Neutrophil (primary cell): ENCODE measurements around the gene ZNF329.

Experiments
- H3K27ac ChIP-seq: fragments of 200-600 bp; sonication (generic); 2 replicates; pipeline ENCODE4 v1.5.1; 2016; ENCODE audit warnings: mild to moderate bottlenecking, moderate library complexity
- H3K27me3 ChIP-seq: fragments of 200-600 bp; sonication (generic); 2 replicates; pipeline ENCODE4 v1.6.0; 2016; ENCODE audit warnings: mild to moderate bottlenecking
- H3K36me3 ChIP-seq: fragments of 200-600 bp; sonication (generic); 2 replicates; pipeline ENCODE4 v1.5.1; 2017
- H3K4me1 ChIP-seq, 2 experiments: fragments of 200-600 bp in 1 of 2; sonication (generic) in 1 of 2; 1 replicate in 1 of 2; 2 replicates in 1 of 2; pipeline versions ENCODE4 v1.5.1 to v1.6.1; 2013 to 2016; ENCODE audit warnings: low read depth in 1 of 2, low read length in 1 of 2, mild to moderate bottlenecking in 1 of 2, moderate library complexity in 1 of 2; ENCODE audit not compliant: control insufficient read depth in 1 of 2, insufficient read depth in 1 of 2
- H3K4me3 ChIP-seq, 2 experiments: fragments of 200-600 bp in 1 of 2; sonication (generic) in 1 of 2; 1 replicate in 1 of 2; 2 replicates in 1 of 2; pipeline ENCODE4 v1.5.1; 2013 to 2016; ENCODE audit warnings: low read depth in 1 of 2, low read length in 1 of 2, mild to moderate bottlenecking in 1 of 2, moderate library complexity in 1 of 2
- H3K9me3 ChIP-seq: fragments of 200-600 bp; sonication (generic); 2 replicates; pipeline ENCODE4 v1.5.1; 2016
- CTCF ChIP-seq: fragments of 200-600 bp; sonication (generic); IDR thresholded peaks from 2 replicates; pipeline ENCODE4 v1.5.1; 2016; ENCODE audit warnings: antibody characterized with exemption

The ZNF329 gene

GRCh38 chr19:58181902-58182576 lies 31.4 kb upstream of the ZNF329 start:
- Histone ChIP-seq H3K4me3 (peak overlapping the region; percentile 96 to 97), H3K9me3 (peaks cover 28% of the 10 kb centered on the region), H3K36me3 (peaks cover 9% of the 10 kb centered on the region), H3K27ac (peak overlapping the region; percentile 100), H3K27me3 (no peaks in the 10 kb centered on the region), H3K4me1 (peaks cover 14 to 18% of the 10 kb centered on the region in 2 experiments)
- peak; percentile 41 for TF ChIP-seq CTCF

GRCh38 chr19:58170860-58171259 lies 20.3 kb upstream of the ZNF329 start:
- no peaks in the 10 kb centered on the region for H3K4me1 ChIP-seq
- no peak for TF ChIP-seq CTCF
- H3K9me3 ChIP-seq = peaks cover 17% of the 10 kb centered on the region
- no peaks in the 10 kb centered on the region for H3K36me3 ChIP-seq
- H3K4me3 ChIP-seq = no peak overlapping the region
- no peaks in the 10 kb centered on the region for H3K27me3 ChIP-seq
- H3K27ac ChIP-seq = no peak overlapping the region

DNA sequence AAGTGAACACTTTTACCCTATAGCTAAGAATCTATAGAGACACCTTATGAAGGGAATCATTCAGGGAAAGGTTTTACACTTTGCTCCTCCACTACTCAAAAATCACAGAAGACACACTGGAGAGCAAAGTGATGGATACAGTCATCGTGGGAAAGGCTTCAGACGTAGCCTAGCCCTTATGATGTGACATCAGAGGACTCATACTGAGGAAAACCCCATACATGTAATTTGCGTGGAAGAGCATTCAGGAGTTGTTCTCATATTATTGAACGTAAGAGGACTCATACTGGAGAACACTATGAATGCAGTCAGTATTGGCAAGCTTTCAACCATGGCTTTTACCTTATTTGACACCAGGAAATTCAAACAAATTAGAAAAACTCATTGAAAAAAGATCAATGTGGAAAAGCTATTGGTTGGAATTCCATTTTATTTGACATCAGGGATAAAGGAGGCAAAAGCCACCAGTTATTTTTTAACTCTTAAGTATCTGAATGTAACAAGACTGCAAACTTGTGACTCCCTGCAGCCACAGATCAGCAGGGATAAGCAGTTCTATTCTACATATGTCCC lies 16.2 kb upstream of the ZNF329 start:
- Histone ChIP-seq H3K27me3 (no peaks in the 10 kb centered on the region), H3K36me3 (no peaks in the 10 kb centered on the region), H3K9me3 (peaks cover 32% of the 10 kb centered on the region), H3K27ac (no peak overlapping the region), H3K4me3 (no peak overlapping the region), H3K4me1 (no peaks in the 10 kb centered on the region)
- TF ChIP-seq CTCF = no peak

GRCh38 chr19:58166268-58166667 lies 15.7 kb upstream of the ZNF329 start:
- Histone ChIP-seq H3K9me3 (peaks cover 32% of the 10 kb centered on the region), H3K27me3 (no peaks in the 10 kb centered on the region), H3K4me1 (no peaks in the 10 kb centered on the region), H3K27ac (no peak overlapping the region), H3K36me3 (no peaks in the 10 kb centered on the region), H3K4me3 (no peak overlapping the region)
- TF ChIP-seq CTCF = no peak

DNA sequence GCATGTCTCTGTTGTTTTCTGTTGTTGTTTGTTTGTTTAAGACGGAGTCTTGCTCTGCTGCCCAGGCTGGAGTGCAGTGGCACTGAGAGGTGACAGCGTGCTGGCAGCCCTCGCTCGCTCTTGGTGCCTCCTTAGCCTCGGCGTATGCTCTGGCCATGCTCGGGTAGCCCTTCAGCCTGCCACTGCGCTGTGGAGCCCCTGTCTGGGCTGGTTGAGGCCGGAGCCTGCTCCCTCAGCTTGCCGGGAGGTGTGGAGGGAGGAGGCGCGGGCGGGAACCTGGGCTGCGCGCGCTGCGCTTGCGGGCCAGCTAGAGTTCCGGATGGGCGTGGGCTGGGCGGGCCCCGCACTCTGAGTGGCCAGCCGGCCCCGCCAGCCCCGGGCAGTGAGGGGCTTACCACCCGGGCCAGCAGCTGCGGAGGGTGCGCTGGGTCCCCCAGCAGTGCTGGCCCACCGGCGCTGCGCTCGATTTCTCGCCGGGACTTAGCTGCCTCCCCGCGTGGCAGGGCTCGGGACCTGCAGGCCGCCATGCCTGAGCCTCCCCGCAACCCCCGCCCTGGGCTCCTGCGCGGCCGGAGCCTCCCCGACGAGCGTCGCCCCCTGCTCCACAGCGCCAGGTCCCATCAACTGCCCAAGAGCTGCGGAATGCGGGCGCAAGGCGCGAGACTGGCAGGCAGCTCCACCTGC lies 6.6 kb upstream of the ZNF329 start:
- Histone ChIP-seq H3K4me3 (no peak overlapping the region), H3K9me3 (peaks cover 4% of the 10 kb centered on the region), H3K27ac (no peak overlapping the region)

More for the DNA sequence above, 6.6 kb upstream of the ZNF329 start:
- Histone ChIP-seq H3K4me1 (peaks cover 10 to 12% of the 10 kb centered on the region in 2 experiments), H3K27me3 (no peaks in the 10 kb centered on the region), H3K36me3 (no peaks in the 10 kb centered on the region)
- no peak for TF ChIP-seq CTCF
